HG03378 (cell line): ENCODE results near the gene PLB1.

ENCODE experiments used
- ATAC-seq: cut with Tn5 transposase; IDR thresholded peaks from one replicate; pipeline ENCODE4 v1.9.1; 2021; ENCODE audit warnings: mild to moderate bottlenecking, moderate library complexity; ENCODE audit not compliant: unreplicated experiment

Gene PLB1

DNA sequence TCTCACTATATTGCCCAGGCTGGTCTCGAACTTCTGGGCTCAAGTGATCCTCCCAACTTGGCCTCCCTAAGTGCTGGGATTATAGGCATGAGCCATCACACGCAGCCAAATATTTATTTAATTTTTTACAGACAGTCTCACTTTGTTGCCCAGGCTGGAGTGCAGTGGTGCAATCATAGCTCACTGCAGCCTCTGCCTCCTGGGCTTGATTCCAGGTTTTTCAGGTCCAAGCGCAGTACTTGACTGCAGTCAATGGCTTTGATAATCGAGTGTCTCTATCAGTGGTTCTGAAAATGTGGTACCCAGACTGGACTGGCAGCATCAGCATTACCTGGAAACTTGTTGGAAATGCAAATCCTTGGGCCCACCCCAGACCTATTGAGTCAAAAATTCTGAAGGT lies 63.1 kb downstream of the PLB1 start:
- no peak for ATAC-seq

DNA sequence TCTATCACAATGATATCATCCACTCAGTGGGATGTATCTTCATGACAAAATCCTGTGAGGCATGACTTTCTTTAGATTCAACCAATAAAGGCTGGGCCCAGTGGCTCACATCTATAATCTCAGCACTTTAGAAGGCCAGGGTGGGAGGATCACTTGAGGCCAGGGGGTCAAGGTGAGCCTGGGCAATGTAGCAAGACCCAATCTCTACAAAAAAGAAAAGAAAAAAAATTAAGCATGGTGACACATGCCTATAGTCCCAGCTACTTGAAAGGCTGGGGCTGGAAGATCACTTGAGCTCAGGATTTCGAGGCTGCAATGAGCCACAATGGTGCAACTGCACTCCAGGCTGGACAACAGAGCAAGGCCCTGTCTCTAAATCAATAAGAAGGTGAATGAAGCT lies 68.0 kb downstream of the PLB1 start:
- ATAC-seq, result no peak

GRCh38 chr2:28564346-28564745 lies 68.5 kb downstream of the PLB1 start:
- ATAC-seq, result no peak

- ATAC-seq, result no peak
Observed at GRCh38 chr2:28565033-28565432, 69.2 kb downstream of the PLB1 start.

DNA sequence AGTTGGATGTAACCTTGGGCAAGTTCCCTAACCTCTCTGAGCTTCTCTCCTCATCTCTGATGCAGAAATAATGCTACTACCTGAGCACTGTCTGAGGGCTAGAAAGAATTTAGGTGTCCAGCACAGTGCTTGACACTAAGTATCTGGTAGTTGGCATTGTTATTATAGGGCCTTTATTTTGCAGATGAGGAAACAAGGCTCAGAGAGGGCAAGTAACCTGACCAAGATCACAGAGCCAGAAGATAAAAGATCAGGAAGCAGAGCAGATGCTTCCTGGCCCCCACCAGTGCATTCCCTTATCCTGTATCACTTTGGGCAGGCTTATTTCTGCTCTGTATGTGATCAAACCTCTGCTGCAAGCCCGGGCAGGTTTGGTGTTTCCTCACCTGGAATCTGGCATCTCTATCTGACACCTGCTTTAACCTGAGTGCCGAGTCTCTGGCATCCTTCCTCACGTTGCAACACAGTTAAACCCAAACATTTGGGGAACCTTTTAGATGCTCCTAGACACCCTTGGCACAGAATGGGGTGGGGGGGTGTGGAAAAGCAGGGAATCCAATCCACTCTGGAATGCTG lies 69.9 kb downstream of the PLB1 start:
- ATAC-seq, result no peak

- ATAC-seq, result peak; percentile 80
Observed at GRCh38 chr2:28566521-28567041, 70.7 kb downstream of the PLB1 start.

GRCh38 chr2:28567061-28567471 lies 71.2 kb downstream of the PLB1 start:
- ATAC-seq, result no peak

GRCh38 chr2:28568036-28568435 lies 72.2 kb downstream of the PLB1 start:
- ATAC-seq, result no peak

DNA sequence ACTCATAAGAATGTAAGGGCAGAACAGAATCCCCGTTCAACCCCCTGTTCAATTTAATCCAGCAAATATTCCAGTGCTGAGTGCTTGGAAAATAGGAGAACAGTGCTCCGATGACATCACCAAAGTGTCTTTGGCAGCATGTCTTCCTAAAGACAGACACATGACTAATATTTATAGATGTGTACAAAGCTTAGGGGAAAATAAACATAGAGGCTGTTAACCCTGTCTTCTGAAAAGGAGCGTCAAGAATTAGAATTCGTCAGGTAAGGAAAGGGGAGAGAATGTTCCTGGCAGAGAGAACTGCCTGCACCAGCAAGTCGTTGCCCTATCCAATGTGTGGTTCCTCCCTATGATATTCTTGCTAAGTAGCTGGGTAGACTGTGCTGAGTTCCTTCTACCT lies 72.7 kb downstream of the PLB1 start:
- no peak for ATAC-seq

- ATAC-seq, result no peak
Observed at GRCh38 chr2:28570431-28570830, 74.6 kb downstream of the PLB1 start.

DNA sequence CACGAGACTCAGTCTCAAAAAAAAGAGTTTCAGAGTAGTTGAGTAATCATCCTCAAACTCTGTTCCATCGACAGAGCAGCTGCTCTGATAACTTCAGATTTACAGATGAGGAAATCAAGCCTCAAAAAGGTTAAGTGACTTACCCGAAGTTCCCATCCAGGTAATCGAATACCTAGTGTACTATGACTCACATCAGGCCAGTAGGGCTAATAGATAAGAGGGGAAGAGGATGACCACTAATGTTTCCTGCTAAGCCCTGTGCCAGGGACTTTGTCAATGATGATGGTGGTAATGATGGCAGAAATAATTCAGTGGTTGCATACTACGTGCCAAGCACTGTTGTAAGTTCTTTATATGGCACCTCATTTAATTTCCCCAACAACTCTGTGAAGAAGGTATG lies 80.9 kb downstream of the PLB1 start:
- no peak for ATAC-seq

- ATAC-seq, result no peak
Observed at GRCh38 chr2:28577791-28578680, 82.2 kb downstream of the PLB1 start.

DNA sequence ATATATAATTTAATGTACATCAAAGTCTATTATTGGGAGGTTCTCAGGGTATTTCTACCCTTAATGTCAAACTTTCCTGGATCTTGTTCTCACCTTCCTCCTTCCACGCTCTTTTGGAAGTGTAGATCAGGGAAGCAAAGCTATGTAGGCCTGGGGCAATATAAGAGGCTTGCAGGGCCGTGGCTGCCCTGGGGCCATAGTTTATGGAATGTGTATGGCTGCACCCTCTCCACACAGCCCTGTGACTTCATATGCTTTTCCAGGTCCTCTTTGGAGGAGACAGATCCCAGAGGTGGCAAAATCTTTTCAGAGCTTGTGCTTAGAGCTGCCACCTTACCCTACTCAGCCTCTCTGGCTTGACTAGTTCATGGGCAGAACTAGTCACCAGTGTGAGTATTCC lies 82.9 kb downstream of the PLB1 start:
- no peak for ATAC-seq

DNA sequence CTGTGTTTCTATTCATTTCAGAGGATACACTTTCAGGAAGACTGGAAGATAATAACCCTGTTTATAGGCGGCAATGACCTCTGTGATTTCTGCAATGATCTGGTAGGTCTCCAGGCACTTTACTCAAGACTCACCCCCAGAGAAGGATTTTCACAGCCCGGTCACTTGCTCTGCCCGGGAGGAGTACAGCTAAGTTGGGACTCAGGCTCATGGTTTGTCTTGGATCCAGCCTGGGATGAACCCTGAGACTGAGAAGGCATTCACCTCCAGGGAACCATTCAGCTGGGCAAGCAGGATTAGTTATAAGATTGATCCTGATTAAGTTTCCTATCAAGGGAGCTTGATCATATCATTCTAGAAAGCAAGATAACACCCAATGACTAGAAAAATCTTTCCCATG lies 83.7 kb downstream of the PLB1 start:
- no peak for ATAC-seq

- no peak for ATAC-seq
Observed at GRCh38 chr2:28580078-28580477, 84.2 kb downstream of the PLB1 start.

DNA sequence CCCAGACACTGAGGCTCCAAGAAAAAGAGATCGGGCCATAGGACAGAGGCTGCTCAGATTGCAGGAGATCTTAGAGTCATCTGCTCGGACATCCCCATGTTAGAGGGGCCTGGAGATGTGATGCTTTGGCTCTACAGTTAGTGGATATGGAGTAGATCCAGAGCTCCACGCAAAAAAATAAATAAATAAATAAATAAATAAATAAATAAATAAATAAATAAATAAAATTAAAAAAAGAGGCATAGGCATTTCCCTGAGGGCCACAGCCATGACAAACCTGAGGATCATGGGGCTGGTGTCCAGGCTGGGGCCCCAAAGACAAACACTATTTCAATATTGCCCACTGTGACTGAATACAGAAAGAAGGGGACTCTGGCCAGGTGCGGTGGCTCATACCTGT lies 85.5 kb downstream of the PLB1 start:
- no peak for ATAC-seq

GRCh38 chr2:28582152-28582551 lies 86.3 kb downstream of the PLB1 start:
- ATAC-seq, result no peak

GRCh38 chr2:28582595-28582994 lies 86.7 kb downstream of the PLB1 start:
- ATAC-seq, result no peak

DNA sequence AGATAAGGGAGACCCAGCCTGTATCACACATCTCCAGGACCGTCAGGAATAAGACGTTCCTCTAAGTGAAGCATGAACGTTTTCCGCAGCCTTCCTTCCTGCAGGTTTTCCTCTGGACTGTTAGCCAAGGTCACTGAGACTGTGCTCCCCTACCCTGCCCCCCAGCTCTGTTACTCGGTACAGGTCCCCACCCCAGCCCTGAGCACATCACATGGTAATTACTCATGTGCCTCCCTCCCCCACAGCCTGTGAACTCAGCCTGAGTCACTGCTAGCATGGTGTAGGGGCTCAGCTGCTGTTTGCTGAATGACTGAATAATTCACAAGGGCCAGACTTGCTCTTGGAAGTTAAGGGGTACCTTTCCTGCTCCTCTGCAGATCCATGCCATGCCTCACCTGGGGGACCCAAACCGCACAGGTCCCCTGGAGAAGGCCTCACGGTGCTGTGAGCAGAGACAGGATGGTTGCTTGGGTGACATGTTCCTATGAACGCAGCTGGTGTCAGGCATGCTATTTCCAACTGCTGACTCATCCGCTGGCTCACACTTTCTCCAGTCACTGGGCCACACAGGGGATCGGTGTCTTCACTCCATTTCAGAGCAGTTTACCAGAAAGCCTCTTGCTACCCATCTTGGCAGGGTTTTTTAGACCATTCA lies 88.2 kb downstream of the PLB1 start:
- peak; percentile 43 for ATAC-seq

DNA sequence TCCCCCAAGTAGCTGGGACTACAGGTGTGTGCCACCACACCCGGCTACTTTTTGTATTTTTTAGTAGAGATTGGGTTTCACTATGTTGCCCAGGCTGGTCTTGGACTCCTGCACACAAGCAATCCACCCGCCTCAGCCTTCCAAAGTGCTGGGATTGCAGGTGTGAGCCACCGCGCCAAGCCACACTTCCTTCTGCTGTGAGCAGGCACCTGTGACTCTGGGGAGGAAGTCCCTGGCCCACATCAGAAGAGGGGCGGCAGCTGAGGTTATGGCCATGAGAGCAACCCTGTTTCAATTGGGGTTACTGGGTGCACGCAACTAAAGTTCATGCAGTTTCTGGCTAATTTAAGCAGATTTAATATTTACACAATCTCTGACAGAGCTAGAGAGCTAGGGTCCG lies 91.0 kb downstream of the PLB1 start:
- no peak for ATAC-seq

GRCh38 chr2:28587526-28588291 lies 91.8 kb downstream of the PLB1 start:
- ATAC-seq, result no peak
